HG03103 (cell line): ENCODE data around the gene SLC22A15.

Experiments used
- ATAC-seq: cut with Tn5 transposase; IDR thresholded peaks from one replicate; pipeline ENCODE4 v1.9.1; 2021; ENCODE audit warnings: low read depth; ENCODE audit not compliant: unreplicated experiment

Gene SLC22A15

DNA sequence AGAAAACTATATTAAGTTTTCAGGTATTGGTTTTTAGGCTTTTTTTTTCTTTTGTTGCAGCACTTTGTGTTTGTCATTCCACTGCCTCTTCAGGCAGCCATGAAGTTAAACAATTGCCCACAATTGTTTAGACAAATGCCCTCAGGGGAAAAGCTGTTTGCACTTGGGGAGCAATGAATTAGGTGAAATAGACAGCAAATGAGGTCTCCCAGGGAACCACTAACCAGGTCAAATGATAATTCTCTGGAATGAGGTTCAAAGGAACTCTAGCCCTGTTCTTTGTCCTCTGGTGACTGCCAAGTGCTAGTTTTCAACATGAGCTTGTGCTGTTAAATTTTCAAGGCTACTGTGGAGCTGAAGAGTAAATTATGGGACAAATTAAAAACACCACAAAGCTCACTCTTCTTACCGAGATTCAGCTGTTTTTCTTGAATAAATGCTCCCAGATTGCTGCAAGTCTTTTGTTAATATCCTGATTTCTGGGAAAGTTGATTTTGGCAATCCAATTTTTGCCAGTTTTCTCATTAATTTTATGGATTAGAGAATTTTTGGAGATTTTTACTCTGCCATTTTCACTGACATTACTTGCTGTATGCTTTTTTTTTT is 119.8 kb downstream of the SLC22A15 start:
- no peak for ATAC-seq

DNA sequence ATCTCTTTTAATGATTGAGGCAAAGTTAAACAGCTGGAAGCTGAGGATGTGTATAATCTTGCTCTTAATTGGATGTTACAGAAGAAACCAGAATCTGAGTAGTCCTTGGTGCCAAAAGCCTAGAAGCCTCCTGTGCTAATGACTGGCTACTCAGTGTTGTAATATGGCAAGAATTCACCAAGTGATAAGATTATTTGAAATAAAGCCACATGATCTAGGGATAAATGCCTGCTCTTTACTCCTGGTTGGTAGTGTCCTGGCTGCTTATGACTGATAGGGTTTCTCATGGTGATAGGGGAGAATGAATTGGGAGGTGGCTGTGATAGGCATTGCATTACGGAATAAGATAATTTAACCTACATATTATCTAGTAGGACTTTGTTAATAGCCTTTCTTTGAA is 121.3 kb downstream of the SLC22A15 start:
- no peak for ATAC-seq

DNA sequence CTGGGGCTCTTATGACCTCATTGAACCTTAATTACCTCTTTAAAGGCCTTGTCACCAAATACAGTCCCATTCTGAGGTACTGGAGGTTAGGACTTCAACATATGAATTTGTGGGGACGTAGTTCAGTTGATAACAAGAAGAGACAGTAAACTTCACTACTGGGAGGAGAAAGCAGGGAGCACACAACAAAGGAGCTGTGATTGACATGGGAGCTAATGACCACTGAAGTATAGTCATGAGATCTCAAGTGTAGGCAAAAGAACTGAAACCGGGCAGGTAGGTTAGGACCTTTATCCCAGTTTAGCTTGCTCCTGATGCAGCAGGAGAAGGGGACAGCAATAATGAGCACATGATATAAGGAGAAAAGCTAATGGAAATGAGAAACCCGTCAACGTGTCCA is 123.1 kb downstream of the SLC22A15 start:
- no peak for ATAC-seq

GRCh38 chr1:116099919-116100318 is 123.6 kb downstream of the SLC22A15 start:
- ATAC-seq: no peak

- no peak for ATAC-seq
Observed at GRCh38 chr1:116104667-116105066, 128.4 kb downstream of the SLC22A15 start.

GRCh38 chr1:116105996-116106395 is 129.7 kb downstream of the SLC22A15 start:
- no peak for ATAC-seq

- ATAC-seq: no peak
Observed at GRCh38 chr1:116106646-116107045, 130.3 kb downstream of the SLC22A15 start.

DNA sequence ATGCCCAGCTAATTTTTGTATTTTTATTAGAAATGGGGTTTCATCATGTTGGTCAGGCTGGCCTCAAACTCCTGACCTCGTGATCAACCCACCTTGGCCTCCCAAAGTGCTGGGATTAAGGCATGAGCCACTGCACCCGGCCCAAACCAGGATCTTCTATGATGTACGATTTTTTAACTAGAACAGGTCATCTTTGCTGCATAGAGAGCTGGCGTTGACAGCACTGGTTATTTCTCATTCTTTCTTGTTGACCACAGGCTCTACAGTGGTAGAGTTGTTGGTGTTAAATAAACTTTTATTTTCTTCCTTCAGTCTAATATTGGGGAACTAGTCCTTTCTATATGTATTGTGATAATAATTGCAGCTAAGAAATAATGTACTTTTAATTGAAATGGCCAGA is 131.1 kb downstream of the SLC22A15 start:
- ATAC-seq: no peak

GRCh38 chr1:116110567-116111523 is 134.5 kb downstream of the SLC22A15 start, which contains the start of gene MAB21L3:
TSS of gene MAB21L3 (plus strand) at chr1:116111399. CDS start at chr1:116112616, 1,217 bp downstream.
- ATAC-seq: no peak

- ATAC-seq: no peak
Observed at GRCh38 chr1:116111524-116112021, 135.3 kb downstream of the SLC22A15 start.

- no peak for ATAC-seq
Observed at GRCh38 chr1:116112388-116113140, 136.3 kb downstream of the SLC22A15 start.

- no peak for ATAC-seq
Observed at GRCh38 chr1:116113615-116114014, 137.3 kb downstream of the SLC22A15 start.

GRCh38 chr1:116115476-116116439 is 139.4 kb downstream of the SLC22A15 start:
- ATAC-seq: no peak

DNA sequence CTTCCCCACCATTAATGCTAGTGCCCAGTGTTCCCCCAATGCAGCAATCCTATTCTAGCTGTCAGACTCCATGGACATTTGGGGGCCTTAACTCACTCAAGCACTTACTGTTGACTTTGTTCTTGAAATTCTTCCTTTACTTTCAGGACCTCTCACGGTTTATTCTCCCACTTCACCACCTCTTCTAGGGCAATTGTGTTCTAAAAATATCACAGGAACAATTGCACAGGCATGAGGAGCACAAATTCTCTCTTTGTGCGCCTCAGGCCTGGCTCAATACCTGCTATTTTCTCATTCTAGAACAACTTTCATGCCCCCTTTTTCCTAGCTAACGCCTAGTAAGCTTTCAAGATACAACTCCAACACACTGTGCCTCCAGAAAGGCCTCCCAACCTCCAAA is 142.2 kb downstream of the SLC22A15 start:
- no peak for ATAC-seq
